Activated naive CD8-positive, alpha-beta T cell treated with anti-CD3 and anti-CD28 coated beads, Interleukin-2, amount 10 ng/mL, durations not matched to agents 7 days and 5 days (primary cell): ENCODE results near the gene CELA3B. TPM values are rescaled to one million over a fixed set of nuclear protein-coding genes. Genes with fewer than 3 reads are reported as not detected.

ENCODE experiments used
- total RNA-seq, 2 experiments: library from RNA; stranded (reverse); gene quantifications; one replicate each; pipeline ENCODE4 v1.2.3, GENCODE V29; 2021

CELA3B gene
- total RNA-seq, 2 experiments from 2014 or later = not detected

Other genes starting within 250 kb of the CELA3B start
- gene USP48, start 193.9 kb upstream of the CELA3B start, total RNA-seq = 10 to 100 TPM; 79.6 to 85.2 TPM
- under 1 TPM in 1 of 2 experiments, not detected in 1; 0.09 TPM for gene LDLRAD2, start 164.8 kb upstream of the CELA3B start, total RNA-seq
- 1 to 10 TPM; 6.7 to 9.5 TPM for gene HSPG2, start 39.7 kb upstream of the CELA3B start, total RNA-seq
- gene CELA3A, start 24.6 kb downstream of the CELA3B start, total RNA-seq = not detected
- 100 to 1,000 TPM; 283 to 303 TPM for gene CDC42, start 75.7 kb downstream of the CELA3B start, total RNA-seq
- gene WNT4, start 166.1 kb downstream of the CELA3B start, total RNA-seq = not detected